Loucy (cell line): ENCODE results near the gene PCMT1.

Experiments used
- CTCF ChIP-seq: fragments of 200-600 bp; sonication (generic); conservative IDR thresholded peaks from 2 replicates; pipeline ENCODE4 v1.5.1; 2014; ENCODE audit warnings: mild to moderate bottlenecking, antibody characterized with exemption, low read length
- EZH2phosphoT487 ChIP-seq: fragments of 200-600 bp; IDR thresholded peaks from 2 replicates; pipeline ENCODE4 v1.6.1; 2018; ENCODE audit warnings: antibody characterized with exemption, mild to moderate bottlenecking, moderate library complexity, borderline replicate concordance

- TF ChIP-seq CTCF (no peak), EZH2phosphoT487 (no peak)
These were observed 47.8 kb upstream of the PCMT1 start for GRCh38 chr6:149701714-149702113.
